ENCODE measurements around the gene KRT36.

KRT36 gene

GRCh38 chr17:41500131-41500911 lies 10.6 kb upstream of the KRT36 start:
- no peak for FAIRE-seq

GRCh38 chr17:41499714-41500113 lies 10.0 kb upstream of the KRT36 start:
- FAIRE-seq, result no peak

DNA sequence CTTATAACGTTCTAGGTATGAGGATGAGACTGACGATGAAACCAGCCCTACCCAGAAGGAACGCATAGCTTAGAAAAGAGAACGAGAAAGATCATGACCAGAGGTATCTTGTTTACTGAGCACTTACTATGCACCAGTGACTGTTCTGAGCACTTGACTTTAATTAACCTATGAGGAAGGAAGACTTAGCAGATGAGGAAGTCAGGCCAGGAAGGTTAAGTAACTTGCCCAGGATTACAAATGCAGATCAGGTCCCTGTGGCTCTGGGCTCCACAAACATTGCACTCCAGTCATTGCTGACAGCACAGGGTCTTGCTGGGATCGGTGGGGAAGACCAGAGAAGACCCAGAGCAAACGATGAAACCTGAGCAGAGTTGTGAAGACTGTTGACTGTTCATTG lies 8.6 kb upstream of the KRT36 start:
- no peak for FAIRE-seq

DNA sequence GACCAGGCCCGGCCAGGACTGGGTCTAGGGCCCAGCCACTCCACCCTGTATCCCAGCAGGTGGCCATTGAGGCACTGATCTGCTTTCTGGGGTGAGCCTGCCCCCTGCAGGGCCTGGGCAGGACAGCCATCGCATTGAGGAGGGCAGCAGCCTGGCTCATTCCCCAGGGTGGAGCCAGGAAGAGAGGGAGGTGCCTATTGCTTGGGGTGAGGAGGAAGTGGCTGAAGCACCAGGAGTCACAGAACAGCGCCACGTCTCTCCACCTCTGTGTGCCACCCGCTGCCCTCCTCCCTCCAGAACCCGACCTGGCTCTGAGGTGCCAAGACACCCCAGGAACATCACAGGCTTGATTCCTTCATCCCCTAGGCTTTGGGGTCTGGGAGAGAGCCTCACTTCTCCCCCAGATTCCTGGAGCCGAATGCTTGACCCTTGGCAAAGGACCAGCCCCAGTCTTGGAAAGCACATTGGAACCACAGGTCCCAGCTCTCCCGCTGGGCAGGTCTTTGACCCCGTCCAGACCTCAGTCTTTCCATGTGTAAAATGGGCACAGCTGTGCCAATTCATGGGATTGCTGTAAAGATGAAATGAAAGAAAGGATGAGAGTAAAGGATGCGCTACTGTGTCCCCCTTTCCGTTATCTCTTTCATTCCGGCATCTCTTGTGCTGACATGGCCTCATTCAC lies 7.2 kb upstream of the KRT36 start:
- FAIRE-seq, result no peak

- no peak for FAIRE-seq
Observed at GRCh38 chr17:41494524-41494923, 4.8 kb upstream of the KRT36 start.

GRCh38 chr17:41492771-41493170 lies 3.1 kb upstream of the KRT36 start:
- no peak for FAIRE-seq

DNA sequence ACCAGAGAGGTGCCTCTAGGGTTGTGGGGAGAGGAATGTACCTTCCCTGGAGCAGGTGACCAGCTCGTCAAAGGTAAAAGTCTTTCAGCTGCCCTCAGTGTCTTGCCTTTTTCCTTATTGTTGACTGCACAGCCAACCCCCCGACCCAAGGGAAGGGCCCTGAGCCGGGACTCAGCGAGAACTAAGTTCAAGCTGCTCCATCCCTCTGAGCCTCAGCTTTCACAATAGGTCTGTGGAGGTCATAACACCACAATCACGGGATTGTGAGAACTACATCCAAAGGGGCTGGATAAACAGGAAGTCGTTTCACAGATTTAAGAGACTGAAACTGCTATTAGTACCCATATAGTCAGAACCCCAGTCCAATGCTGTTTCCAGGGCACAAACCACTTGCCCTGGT lies 2.6 kb upstream of the KRT36 start:
- no peak for FAIRE-seq

DNA sequence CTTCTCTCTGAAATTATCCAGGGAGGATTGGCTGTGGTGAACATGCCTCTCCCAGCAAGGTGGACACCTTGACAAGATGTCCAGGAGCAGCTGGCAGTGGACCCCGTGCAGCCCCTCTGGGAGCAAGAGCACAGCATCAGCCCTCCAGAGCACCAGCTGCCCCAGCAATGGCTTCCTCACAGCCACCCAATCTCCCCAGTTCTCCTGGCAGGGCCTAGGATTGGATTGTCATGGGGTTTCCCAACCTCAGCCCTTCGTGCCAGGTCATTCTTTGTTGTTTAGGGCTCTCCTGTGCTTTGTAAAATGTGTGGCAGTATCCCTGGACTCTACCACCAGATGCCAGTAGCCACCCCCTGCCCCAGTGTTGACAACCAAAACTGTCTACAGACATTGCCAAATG lies 1.8 kb upstream of the KRT36 start:
- FAIRE-seq, result no peak

- FAIRE-seq, result no peak
Observed at GRCh38 chr17:41490000-41490990, 585 bp upstream of the KRT36 start.

- FAIRE-seq, result no peak
Observed at GRCh38 chr17:41486809-41487530, 2.7 kb downstream of the KRT36 start.

- no peak for FAIRE-seq
Observed at GRCh38 chr17:41486316-41486715, 3.4 kb downstream of the KRT36 start.

DNA sequence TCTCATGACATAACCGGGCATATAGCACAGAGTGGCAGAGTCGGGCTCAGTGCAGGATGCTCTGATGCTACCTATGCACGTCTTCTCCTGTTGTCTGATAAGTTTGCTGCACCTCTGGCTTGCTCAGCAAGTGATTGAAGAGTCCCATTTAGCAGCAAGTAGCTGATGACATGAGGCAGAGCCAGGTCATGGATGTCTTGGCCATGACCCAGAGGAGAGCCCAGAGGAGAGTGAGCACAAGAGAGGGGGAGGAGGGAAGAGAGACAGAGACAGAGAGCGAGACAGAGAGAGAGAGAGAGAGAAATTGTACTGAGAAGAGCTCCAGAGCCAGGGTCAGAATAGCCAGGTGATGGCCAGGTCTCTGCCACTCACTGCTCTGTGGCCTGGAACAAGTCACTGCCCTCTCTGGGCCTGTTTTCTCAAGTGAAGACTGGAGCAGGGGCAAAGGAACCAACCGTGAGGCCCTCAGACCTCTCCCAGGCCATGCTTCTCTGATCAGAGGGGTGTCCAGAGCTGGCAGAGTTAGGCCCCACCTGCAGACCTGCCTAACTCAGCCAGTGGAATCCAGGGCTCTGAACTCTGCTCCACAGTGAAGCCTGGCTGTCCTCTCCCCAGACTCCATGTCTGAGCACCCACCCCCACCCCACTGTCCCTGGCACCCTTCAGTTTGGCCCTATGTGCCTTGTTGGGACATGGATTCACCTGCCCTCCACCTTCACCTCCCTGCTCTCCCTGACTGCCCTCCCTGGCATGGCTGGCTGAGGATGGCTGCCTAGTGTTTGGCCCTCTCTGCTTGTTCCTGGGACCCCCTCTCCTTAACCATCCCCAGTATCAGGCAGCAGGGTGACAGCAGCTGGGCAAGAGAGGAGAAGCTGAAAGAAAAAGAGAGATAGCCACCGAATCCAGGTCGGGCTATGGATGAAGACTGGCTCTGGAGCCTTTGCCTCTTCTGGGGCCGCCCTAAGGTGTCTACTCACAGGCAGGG lies 4.5 kb downstream of the KRT36 start:
- no peak for FAIRE-seq

DNA sequence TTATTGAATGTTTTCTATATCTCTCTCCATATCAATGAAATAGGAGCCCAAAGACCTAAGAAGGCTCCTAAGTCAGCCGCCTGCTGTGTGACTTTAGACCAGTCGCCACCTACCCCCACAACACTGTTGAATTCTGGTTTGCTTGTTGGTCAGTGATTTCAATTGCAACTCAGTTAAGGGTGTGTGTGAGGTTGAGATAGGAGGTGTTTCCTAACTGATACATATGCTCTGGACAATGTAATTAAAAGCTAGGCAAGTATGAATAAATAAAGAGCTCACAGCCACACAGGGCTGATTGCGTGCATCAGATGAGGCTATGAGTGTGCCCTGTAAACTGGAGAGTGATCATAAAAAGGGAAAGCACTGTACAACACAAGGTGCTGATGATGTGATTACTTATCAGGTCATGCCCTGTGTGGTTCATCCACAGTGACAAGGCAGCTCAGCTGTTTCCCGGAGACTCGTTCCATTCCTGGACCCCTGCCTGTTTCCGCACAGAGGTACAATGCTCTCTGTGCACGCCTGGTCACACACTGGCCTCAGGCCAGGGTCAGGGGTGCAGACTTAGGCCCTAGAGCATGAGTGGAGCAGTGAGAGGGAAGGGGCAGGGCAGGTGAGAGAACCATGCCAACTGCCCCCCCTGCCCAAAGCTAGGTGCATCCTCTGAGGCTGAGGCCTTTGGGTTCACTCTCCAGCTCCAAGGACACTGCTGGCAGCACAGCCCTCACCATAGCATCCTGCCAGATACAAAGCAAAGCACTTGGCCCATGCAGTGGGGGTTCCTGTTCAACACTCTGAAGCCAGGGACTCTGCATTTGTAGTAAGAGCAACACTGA lies 5.5 kb downstream of the KRT36 start:
- FAIRE-seq, result no peak

DNA sequence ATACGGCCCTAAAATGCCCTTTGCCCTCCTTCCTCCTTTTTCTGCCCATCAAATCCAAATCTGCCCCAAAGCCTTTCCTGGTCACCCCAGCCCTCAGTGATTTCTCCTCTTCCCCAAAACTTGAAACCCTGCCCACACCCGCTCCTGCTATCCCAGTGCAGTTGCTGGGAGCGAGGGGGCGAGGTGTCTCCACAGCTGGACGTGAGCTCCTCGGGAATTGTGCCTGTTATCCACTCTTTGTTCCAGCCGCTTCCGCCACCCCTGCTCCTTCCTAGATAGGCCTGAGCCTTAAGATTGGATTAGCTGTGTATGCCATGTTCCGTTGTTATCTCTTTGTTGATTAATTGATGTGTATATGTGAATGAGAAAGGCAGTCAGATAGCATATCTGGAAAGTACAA lies 6.2 kb downstream of the KRT36 start:
- no peak for FAIRE-seq

- FAIRE-seq, result no peak
Observed at GRCh38 chr17:41481036-41481435, 8.7 kb downstream of the KRT36 start, which contains the start of gene KRT35. TSS of gene KRT35 (minus strand) at chr17:41481151. CDS start at chr17:41481097, 54 bp downstream.

- FAIRE-seq, result no peak
Observed at GRCh38 chr17:41480581-41480980, 9.1 kb downstream of the KRT36 start.

- no peak for FAIRE-seq
Observed at GRCh38 chr17:41480136-41480535, 9.6 kb downstream of the KRT36 start.

GRCh38 chr17:41478237-41478636 lies 11.5 kb downstream of the KRT36 start:
- no peak for FAIRE-seq

DNA sequence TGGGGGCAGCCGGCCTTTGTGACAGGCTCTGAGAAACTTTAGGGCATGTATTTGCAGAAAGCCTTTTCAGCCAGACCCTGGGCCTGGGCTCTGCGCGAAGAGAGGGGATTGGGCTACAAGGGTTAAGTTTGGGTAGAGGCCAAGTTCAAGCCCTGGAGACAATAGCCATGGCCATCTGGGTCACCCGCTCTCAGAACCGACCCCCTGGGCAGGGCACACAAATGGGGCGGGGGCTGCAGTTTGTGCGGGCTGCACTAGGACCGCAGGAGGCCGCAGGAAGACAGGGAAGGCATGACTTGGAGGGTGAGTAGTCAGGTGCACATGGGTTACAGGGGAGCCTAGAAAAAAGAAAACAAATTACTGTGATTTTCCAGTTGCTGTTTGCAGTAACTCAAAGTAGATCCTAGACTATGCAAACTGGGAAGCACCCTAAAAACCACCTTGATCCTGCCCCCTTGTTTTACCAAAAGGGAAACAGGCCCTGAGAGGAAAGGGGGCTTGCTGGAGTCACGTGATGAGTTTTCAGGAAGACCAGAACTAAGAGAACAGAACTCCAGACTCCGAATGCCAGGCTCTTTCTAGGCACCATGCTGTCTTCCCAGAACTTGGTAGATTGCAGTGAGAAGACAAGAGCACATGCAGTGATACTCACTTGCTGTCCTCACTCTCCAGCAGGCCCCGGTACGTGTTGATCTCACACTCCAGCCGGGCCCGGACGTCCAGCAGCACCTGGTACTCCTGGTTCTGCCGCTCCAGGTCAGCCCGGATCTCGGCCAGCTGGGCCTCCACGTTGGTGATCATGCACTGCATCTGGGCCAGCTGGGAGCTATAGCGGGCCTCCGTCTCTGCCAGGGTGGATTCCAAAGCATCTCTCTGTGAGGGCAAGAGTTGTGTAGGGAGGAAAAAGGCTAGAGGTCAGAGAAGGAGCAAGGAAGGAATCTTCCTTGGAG lies 12.6 kb downstream of the KRT36 start:
- no peak for FAIRE-seq

Data from islet of Langerhans (tissue), 1 donor.